ENCODE measurements around the gene TPK1. TPM values are rescaled to one million over a fixed set of nuclear protein-coding genes. Genes with fewer than 3 reads are reported as not detected.

Gene TPK1
- total and polyA plus RNA-seq, 2 of the 4 experiments (the other 2 are of a cell fraction) = 0.38 to 1.8 TPM

DNA sequence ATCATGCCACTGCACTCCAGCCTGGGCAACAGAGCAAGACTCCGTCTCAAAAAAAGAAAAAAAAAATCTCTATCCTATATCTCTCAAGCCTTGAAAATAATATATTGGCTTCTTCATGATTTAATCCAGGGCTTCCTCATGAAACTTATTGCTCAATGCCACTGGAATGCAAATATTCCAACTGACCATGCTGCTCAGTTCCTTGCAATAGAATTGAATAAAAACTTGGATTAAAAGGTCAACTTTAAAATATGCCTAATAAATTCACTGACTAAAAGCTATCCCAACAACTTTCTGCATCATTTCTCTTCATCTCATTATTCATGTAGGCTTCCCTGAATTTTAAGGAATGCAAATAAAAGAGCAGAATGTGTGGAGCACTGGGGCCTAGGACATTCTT, 390.3 kb downstream of the TPK1 start:
- Histone ChIP-seq H4K20me1 (ENCODE audit: insufficient read depth, low read length) (no peaks in the 10 kb centered on the region), H2AK9ac (replicated peaks; ENCODE audit: low read depth, low read length, poor library complexity) (no peak overlapping the region), H3K36me3 (ENCODE audit: control insufficient read depth, insufficient read depth, low read length) (no peaks in the 10 kb centered on the region), H3K9ac (ENCODE audit: low read depth, low read length) (no peak overlapping the region), H3K18ac (ENCODE audit: low read depth, low read length) (no peak overlapping the region), H3K4me2 (ENCODE audit: low read depth, low read length) (no peak overlapping the region), H3K4ac (ENCODE audit: low read depth, low read length) (no peak overlapping the region), H4K91ac (ENCODE audit: insufficient read depth, low read depth, low read length) (no peak overlapping the region), H3K4me3 (ENCODE audit: insufficient read depth, low read depth, low read length) (no peak overlapping the region), H4K5ac (ENCODE audit: low read depth, low read length) (no peak overlapping the region), H3K9me1 (ENCODE audit: insufficient read depth, low read length) (no peaks in the 10 kb centered on the region), H3K56ac (ENCODE audit: extremely low read depth, insufficient read depth, low read length) (no peak overlapping the region), H3K79me1 (ENCODE audit: low read depth in 1 of 2, low read length in 2 of 2) (no peaks in the 10 kb centered on the region), H3K9me3 (ENCODE audit: control insufficient read depth, insufficient read depth, low read length) (peaks cover 12% of the 10 kb centered on the region), H2BK15ac (ENCODE audit: low read depth, low read length) (no peak overlapping the region), H2BK5ac (ENCODE audit: low read depth, low read length, poor library complexity, severe bottlenecking) (no peak overlapping the region), H4K8ac (ENCODE audit: low read depth in 2 of 2, low read length in 2 of 2) (no peak overlapping the region), H3K4me1 (ENCODE audit: control insufficient read depth, insufficient read depth, low read length) (no peaks in the 10 kb centered on the region), H2BK20ac (ENCODE audit: low read depth, low read length) (no peak overlapping the region), H2BK120ac (ENCODE audit: low read depth, low read length) (no peak overlapping the region), H2AFZ (replicated peaks; ENCODE audit: low read length, poor library complexity) (no peak overlapping the region), H3K14ac (replicated peaks; ENCODE audit: low read depth, low read length) (no peak overlapping the region), H3K27me3 (ENCODE audit: control insufficient read depth, insufficient read depth, low read length) (no peaks in the 10 kb centered on the region), H3K23ac (ENCODE audit: low read depth, low read length) (no peak overlapping the region), H3K27ac (ENCODE audit: insufficient read depth, low read length) (no peak overlapping the region), H2AK5ac (ENCODE audit: low read depth, low read length) (no peak overlapping the region)
- intact Hi-C loops (cut with micrococcal nuclease) (no loop called here), in situ Hi-C loops (cut with MboI; ENCODE audit: low sequenced_read_pairs) (no loop called here), dilution Hi-C loops (cut with HindIII; ENCODE audit: low sequenced_read_pairs, unreplicated experiment) (no loop called here)
- CTCF ChIA-PET = no interaction called here
- DNase-seq (no peak), ATAC-seq (ENCODE audit: low read depth) (no peak)
- POLR2A ChIA-PET (ENCODE audit: unreplicated experiment) = no interaction called here
- no CpG with 5 or more reads among the region's 1 CpG for WGBS, 2 experiments (ENCODE audit: extremely low coverage in 2 of 2, insufficient read length in 1 of 2)
- no TSS peak for BruUV-seq (replicated peaks)
- TF ChIP-seq SMC3 (IDR thresholded peaks at IDR 0.05; ENCODE audit: low read depth, low read length) (no peak), NFE2L2 (IDR thresholded peaks at IDR 0.05; ENCODE audit: low read depth, low read length) (no peak), BHLHE40 (IDR thresholded peaks at IDR 0.05; ENCODE audit: low read depth, low read length) (no peak)
